EL (cell line): ENCODE results near the gene SH2D1B.

ENCODE experiments used
- DNase-seq: peaks from one replicate; pipeline ENCODE4 v3.0.0-alpha.2; 2016

Gene SH2D1B

DNA sequence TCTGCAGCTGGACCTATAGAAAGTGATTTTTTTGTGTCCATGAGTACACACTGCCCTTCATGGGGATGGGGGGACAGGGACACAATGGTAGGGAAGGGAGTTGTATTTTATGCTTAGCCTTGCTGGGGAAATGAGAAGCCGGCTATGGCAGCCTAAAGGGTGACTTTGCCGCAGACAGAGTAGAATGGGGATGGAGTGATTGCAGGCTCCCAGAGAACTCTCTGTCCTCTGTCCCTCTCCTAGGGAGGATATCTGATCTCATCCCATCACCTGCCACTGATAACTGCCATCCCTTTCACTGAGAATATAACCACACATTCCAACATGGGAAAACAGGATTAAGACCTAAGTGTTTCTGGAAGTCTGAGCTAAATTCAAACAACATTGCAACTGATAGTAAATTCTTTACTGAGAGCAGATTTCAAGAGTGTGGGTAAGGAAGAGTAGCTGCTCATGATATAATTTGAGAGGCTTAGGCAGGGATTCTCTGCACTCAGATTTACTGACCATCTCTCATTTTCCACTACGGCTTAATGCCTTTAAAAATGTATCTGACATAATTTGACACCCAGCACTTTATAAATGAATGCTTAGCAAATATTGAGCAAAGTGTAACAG, 13.9 kb downstream of the SH2D1B start:
- DNase-seq, result no peak

DNA sequence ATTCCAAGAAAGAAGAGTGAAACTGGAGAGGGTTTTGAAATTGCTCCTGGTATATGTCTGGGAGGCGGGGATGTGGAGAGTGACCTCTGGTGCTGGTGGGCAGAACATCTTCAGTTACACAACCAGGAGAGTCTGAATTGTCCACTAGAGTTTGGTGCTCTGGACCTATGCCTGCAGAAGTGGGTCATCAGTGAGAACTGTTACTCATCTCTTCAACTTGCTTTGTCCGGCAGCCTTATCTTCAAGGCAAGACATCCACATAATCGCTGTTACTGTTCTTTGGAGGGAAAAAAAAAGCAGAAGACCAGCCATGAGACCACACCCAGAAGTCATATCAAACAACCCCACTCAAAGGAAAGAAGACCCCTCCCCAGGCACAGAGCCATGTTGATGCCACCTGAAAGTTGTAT, 14.9 kb downstream of the SH2D1B start:
- peak; percentile 31 for DNase-seq

DNA sequence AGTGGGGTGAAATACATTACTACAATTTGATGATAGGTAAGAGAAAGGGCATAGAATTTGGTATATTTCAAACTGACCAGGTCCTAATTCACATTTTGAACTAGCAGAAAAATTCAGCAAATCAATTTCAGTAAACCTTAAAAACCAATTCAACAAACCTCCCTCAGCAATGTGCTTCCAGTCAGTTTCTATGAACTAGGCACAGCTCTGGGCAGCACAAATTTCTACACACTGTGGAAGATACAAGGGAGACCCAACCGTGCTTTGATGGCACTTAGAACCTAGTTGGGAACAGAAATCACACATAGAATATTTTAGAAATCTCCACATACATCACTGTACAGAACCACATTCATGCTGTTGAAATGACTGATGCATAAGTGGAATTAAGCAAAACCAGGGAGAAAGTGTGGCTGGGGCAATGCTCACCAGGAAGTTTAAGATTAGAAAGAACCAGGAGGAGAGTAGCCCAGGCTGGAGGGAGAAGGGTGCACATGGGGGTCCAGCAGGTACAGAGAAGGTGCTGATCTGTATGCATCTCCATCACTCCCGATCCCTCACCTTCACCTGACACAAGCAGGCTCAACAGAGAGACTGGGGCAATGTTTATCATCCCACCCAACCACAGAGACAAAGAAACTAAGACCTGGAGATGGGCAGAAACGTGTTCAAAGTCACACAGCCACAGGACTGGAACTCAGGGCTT, 15.6 kb downstream of the SH2D1B start:
- DNase-seq, result no peak

DNA sequence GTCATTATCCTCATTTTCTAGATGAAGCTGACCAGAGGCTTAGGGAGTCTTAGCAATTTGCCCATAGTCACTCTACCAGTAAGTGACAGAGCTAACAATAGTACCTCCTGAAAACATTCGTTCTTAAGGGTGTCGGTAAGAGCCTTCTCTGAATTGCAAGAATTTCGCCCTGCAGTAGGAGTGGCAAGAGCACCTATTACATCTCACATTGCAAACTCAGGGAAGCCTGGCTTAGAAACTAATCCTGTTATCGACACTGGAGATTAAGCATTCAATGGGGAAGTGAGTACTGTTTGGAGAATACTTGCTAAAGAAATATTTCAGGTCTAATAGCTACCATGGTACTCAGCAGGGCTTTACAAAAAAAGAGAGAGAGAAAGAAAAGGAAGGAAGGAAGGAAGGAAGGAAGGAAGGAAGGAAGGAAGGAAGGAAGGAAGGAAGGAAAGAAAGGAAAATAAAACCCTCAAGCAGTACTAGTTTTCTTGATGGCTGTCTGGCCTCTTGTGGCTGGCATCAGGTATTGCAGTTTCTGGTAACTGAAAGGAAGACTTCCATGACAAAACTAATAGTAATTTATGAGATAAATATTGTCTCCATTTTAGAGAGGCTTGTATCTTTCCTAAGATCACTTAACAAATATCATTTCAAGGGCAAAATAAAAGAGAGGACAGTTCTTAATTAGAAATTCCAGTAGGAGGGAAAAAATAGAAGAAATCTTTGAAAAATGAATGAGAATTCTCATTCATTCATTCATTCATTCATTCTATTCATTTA, 20.0 kb downstream of the SH2D1B start:
- peak; percentile 50 for DNase-seq

DNA sequence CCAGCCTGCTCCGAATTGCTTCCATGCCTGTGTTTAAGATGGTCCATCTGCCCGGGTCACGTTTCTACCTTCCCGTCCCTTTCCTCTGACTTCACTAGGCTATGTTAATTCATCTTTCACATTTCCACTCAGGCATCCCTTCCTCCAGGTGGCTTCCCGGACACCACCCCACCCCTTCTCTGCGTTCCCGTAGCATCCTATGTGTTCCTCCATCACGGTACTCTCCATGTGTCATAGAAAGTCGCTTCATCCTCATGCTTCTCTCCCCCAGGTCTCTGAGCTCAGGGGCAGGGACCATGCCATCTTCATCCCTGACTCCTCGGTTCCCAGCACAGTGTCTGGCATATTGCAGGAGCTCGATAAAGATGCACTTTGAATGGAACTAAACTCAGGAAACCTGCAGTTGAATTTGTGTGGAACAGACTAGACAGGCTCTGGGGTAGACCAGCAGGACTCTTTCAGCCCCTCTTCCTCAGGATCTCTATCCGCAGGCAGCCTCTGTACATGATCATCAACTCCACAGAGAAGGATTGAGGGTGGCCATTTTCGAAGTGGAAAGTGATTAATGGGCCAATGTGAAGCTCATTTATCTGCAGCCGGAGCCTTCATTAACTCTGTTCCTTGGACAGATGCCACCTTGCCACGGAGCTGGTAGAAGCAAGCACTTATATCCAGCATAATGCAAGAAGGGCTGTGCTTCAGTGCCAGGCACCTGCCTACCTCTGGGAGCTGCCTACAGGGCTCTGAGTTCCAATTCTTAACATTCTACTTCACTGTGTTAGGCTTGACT, 21.3 kb downstream of the SH2D1B start:
- no peak for DNase-seq

DNA sequence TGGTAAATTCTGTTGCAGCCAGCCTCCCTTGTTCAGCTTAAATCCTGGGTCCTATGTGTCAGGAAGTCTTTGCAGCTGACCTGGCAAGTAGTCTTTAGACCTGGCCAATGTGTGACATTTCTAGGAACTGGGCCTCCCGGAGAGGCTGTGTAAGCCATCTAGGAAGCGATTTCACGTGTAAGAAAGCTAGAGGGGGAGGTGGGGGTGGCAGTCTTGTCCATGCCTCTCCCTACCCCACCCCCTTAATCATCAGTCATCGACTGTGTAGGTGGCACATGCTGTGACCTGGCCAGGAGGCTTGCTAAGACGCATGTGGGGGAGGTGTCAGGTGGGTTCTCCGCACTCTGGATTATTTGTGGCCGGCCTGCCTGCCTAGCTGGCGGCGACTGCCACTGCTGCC, 22.0 kb downstream of the SH2D1B start:
- DNase-seq, result no peak

DNA sequence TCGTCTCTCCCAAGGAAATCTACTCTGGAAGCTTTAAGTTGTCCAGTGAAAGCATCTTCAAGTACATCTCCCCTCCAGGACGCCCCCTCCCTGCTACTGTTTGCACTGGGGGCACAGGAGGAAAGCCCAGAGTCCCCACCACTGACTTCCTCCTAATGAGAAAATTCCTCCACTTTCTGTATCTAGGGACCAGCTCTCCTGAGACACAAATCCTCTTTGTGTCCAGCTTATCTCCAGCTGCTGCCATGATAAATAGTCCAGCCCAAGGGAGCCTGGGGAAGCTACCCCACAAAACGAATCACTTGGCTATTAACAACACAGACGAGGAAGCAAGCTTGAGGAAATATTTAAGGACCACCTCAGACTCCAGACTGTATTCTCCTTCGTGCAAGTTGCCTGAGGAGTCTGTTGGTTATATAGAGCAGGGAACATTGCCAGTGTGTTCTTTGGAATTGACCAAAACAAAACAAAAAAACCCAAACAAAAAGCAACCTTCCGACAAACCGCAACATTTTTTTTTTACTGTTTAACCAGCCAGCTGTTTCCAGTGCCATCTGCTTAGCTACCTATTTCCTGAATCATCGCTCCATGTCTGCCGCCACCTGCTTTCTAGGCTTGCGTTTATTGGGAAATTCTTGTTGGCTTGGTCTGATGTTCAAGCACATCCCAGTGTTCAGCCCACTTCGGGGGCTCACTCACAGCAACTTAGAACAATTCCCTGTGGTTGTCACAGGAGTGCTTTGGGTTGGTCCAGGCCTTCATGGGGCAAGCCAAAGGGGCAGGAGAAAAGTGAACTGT, 22.7 kb downstream of the SH2D1B start:
- peak; percentile 70 for DNase-seq

DNA sequence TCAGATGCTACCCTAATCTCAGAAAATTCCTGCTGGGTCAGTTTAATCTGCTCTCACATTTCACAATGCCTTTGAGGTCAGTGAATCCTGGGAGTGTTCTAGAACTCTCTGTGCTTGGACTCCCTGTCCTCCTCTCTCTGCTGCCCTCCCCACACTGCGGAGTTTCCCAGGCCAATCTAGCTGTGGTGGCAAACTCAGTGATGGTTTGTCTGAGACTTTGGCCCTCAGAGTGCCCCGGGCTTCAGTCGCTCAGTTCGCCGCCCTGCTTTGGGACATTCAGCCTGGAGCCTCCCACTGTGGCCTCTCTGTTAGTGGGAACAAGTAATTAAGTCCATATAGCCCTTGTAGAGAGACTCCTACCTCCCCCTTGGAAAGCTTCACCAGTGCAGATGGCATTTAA, 23.3 kb downstream of the SH2D1B start:
- DNase-seq, result no peak

DNA sequence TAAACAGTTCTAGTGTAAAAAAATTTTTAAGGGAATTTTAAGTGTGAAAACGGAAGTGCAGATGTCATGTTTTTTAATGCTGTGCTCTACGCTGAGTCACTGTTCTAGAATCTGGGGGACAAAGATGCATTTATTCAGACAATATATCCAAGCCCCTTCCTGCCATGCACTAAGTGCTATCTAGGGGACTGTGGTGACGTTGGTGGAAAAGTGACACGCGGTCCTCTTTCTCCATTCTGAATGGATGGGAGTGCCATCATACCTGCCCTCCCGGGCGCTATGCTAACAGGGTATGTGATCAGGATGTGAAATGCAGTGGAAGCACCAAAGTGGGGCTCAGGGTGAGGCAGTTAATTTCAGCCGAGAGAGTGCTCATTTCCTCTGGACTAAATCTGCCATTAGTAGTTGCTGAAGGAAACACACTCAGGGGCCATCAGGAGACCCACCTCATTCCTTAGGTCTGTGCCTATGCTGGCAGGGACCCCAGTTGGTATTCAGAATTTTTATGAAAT, 23.8 kb downstream of the SH2D1B start:
- DNase-seq, result no peak

DNA sequence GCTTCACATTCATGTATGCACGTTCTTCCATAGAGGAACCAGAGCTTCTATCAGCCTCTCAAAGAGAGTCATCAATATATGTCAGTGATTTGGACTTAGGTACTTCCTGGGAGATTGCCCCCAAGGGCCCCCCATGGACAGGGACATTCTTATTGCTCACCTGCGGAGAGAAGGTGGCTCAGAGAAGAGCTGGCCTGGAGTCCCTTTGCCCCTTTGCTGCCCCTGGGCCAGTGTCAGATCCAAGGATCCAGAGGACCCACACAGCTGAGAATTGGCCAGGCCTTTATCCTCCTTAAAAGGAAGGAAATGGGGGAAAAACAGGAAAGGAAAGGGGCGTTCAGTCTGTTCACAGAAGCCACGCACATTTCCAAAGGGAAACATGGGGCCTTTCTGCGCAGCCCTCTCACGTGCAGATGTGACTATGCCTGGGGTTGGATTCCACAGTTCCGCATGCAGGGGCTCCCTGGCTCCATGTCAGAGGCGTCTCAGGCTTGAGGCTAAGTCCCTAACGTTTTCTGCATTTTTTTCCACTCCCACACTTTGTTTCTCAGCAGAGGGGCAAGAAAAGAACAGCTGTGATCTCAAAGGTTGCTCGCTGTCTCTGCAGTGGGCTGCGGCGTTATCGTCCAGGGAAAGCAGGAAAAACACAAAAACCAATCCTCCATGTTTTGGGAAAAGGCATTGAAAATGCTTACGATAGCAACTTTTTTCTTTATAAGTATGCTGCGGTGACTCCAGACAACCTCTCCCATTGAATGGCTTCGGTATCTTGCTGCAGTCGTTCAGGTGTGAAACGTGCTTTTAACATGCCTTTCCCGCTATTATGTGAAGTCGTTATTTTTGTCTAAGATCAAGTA, 24.5 kb downstream of the SH2D1B start:
- no peak for DNase-seq

DNA sequence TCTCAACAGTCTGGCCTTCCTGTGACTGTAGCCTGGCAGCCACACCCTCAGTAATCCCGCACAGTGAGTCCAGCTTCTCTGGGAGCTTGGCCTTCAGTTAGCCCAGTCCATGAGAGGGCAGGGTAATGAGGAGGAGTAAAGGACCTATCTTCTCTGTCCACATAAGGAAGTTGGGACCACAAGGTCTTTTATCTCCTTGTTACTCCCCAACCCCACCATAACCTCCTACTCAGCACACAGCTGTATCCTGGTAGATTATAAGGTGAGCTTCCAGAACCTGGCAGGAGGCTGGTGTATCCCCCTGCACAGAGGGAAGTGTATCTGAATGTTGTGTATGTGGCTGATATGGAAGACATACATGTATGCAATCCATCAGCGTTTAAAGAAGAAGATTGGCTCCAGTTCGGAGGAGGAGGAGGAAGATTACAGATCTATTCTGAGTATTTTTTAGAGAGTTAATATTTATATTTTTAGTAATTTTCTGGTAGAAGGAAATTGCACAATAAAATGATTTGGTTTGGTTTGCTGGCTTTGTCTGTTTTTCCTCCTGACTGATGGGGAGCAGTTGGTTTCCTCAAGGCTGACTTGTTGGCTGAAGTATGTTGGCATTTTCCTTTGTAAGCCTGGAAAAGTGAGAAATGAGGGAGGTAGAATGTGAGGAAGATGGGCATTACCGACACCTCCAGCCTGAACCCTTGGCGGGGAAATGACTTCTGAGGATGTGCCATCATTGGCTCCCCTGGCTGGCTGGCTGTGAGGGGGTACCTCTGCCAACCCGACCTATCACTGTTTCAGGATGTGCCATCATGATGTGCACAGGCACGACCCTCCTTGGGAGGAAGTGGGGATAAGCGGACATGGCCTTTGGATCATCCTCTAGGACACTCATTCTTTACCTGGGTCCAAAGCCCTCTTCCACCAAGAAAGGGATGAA, 25.4 kb downstream of the SH2D1B start:
- no peak for DNase-seq

DNA sequence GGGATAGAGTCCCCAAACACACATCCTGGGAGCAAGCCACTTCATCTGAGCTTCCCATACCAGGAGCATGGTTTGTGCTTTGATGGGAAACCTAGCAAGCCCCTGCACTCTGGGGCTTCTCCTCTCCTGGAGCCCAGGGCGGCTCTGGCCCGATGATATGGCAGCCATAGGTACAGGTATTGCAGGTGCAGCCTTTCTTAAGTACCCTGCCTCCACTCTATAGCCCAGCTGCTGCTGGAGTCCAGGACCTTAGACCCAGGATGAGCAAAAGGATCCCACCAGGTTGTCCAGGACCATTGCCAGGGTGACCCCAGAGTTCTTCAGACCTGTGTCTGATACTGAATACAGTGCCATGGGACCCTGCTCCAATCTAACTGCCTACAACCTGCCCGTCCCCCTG, 26.2 kb downstream of the SH2D1B start:
- no peak for DNase-seq

DNA sequence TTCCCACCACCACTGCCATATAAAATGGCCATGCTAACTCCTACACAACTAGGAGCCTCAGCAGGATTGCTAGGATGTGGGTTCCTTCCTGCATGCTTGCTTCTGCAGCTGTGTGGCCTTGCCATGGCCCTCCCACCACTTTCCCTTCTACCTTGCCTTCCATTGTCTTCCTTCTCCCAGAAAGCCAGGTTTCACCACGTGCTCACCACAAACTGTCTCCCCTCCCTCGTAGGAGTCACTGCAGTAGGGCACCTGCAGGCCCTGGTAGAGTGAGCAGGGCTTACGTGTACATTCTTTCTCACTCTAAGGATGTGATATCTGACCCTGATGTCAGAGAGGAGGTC, 26.7 kb downstream of the SH2D1B start:
- DNase-seq, result no peak

DNA sequence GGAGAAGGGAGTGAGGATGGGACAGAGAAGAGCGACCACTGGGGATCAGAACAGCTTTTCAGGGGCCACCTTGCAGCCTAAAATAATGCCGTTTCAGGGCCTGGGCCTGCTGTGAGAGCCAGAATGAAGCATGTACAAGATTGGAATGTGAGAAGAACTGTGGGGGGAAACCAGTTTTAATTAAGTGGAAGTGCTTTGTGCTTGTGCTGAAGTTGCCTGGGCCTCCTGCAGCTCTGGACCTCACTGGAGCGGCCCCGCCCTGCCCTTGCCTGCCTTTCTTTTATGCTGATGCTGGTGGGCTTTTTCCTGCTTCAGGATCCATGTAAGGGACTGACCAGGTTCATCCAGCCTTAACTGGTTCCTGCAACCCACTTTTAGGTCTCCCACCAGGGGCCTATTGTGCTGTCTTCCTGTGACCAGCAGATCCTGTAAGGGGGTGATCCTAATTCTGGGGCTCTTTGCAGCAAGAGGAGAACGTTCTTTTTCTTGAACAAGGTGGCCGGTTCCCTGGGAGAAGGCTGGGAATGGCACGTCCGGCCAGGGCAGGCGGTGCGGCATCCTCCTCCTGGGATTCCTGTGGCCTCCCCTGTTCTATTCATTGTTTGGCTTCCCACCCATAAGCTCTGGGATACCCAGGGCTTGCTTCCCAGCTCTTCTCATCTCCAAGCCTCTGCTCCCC, 27.2 kb downstream of the SH2D1B start:
- DNase-seq, result no peak

DNA sequence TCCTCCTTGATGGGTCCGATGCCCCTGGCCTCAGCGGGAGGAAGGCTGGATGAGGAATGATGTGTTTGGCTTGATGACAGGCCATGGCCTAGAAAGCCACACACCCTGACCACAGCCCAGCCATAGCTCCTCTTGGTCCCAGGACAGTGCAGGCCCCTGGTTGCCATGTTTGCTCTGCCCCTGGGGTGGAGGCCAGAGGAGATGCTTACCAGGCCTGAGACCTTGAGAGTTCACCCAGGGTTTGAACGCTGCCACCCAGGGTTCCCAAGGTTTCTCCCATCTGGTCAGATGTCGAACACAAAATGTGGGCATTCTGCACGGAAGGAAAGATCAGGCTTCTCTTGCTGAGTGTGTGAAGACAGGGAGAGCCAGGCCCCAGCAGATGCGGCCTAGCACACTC, 27.8 kb downstream of the SH2D1B start:
- DNase-seq, result no peak

DNA sequence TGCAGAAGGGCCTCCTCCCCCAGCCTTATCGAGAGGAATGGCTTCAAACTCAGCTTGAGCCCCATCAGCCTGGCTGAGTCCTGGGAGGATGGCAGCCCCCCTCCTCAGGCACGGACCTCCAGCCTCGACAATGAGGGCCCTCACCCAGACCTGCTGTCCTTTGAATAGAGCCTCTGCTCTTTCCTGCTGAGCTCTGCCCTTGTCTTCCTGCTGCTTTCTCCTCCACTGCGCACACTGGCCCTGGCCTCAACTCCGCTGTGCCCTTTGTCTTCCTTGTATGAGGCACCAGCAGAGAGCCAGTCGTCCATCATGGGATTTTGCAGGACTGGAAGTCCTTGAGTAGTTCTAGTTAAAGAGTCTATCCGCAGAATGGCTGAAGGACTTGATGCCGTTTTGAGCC, 28.4 kb downstream of the SH2D1B start:
- DNase-seq, result no peak

DNA sequence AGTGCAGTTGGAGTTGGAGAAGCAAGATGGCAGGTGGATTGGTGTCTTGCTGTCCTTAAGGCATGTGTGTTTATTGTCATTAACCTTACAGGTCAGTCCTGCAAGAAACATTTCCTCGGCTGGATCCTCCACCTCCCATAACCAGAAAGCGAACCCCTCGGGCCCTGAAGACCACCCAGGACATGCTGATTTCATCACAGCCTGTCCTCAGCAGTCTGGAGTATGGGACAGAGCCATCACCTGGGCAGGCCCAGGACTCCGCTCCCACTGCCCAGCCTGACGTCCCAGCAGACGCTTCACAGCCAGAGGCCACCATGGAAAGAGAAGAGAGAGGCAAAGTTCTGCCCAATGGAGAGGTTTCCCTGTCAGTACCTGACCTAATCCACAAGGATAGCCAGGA, 28.8 kb downstream of the SH2D1B start:
- no peak for DNase-seq

DNA sequence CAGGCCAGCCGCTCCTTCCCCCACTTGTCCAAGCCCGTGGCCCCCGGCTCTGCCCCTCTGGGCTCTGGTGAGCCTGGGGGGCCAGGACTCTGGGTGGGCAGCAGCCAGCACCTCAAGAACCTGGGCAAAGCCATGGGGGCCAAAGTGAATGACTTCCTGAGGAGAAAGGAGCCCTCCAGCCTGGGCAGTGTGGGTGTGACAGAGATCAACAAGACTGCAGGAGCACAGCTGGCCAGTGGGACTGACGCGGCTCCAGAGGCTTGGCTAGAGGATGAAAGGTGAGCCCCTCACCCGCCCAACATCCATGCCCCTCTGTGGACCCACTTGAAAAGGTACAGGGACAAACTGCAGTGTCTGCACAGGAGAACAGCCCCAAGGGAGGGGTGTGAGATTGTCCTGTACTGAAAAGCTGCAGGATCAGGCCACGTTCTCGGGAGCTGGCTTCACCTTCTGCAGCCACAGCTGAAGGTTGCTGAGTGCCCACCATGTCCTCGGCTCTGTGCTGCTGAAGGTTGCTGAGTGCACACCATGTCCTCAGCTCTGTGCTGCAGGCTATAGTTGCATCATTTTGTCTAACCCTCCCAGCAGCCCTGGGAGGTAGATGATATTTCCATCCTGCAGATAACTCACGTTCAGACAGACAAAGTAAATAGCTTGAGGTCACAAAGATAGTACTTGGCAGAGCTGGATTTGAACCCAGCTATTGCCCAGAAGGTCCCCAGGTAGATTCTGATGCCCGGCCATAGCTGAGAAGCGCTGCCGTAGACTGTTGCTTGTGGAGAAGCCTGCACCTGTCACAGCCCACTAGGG, 29.8 kb downstream of the SH2D1B start:
- DNase-seq, result no peak

DNA sequence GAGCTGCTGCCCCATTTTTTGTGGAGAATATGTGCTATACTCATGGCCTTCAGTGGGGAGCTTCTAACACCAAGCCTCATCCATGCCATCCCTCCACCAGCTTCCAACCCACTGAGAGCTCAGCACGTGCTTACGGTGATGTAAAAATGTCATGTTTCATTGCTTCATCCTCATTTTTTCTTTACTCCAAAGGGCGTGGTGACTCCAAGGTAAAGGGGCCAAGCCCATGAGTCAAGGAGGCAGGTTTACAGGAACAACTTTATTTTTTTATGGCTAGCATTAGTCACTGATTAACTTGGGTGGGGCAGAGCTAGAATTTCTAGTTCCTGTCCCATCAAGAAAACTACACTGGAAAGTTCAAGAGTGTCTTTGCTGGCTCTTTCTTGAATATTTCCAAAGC, 30.6 kb downstream of the SH2D1B start, which contains the start of gene C1orf226:
TSS of gene C1orf226 (plus strand) at position 346 of the 400 bp plus-strand sequence. CDS start 174 bp downstream, outside the sequence.
- no peak for DNase-seq
